GM19438 (cell line): Measurements from ENCODE around the gene GCK.

ENCODE experiments used
- ATAC-seq: cut with Tn5 transposase; IDR thresholded peaks from one replicate; pipeline ENCODE4 v1.9.1; 2021; ENCODE audit warnings: low read depth; ENCODE audit not compliant: unreplicated experiment

GCK gene

DNA sequence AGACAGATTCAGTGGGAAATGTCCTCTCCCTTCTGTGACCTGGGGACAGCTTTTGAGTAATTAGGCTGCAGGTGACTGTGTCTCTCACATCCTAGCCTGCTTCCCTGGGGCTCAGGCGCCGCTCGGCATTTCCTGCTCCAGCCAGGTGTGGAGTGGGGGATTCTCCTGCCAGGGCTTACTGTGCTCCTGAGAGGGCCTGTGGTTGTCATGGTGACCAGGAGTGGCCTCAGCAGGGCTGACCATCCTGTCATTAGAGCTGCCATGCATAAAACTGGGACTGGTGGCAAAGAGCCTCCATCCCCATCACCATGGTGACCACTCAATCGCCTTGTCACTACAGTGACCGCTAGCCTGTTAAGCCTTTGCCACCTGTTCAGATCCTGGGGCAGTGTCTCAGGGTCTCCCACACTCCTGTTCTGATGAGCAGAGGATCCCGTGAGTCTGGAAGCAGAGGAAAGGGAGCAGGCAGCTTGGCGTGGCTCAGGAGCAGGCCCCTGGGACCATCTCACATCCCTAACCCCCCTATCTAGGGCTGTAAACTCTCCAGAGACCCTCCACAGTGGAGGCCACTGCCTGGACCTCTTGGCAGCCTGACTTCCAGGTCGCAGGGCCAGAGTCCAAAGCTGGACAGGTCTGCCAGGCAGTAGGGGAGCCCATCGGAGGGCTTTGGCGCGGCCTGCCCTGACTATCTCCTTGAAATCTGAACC, at the start of gene GCK:
Gene GCK (minus strand): TSS at position 154 of the 707 bp plus-strand sequence. CDS start 486 bp downstream, outside the sequence.
- ATAC-seq = no peak

DNA sequence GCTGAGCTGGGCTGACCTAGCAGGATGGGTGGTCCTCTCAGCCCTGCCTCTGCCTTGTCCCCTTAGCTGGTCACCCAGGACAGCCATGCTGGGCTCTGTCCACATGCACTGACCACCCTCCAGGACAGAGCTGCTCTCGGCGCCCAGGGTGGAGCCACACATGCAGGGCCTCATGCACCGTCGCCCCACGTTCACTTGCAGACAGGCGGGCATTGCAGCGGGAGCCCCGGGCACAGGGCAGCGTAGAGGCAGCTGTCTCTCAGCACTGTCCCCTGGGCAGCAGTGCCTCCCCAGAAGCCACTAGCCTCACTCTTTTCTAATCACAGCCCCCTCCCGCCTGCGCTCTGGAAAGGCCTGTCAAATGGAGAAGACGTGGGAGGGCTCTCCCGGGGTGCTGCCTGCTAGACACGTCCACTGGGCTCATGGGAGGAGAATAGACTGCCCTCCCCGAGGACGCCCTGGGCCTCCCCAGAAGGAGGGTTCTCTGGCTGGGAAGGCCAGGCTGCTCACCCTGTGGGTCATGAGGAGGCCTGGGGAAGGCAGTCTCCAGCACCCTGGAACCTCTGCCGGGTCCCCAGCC, 49.0 kb upstream of the GCK start:
- no peak for ATAC-seq

DNA sequence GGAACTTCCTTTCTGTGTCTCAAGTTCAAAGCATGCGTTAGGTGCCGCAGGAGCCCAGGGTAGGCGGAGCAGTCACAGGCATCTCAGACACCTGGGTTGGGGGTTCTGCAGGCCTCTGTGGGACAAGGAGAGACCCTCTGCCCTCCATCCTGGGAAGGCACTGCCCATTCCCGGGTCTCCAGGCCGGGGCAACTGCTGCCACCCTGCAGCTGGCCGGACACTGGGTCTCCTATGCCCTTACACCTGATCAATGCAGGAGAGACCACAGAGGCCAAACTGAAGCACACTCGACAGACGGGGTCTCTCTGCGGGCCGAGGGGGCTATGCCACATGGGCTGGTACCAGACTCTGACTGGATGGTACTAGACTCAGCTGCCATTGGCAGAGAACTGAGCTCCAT, 48.5 kb upstream of the GCK start:
- ATAC-seq = no peak

DNA sequence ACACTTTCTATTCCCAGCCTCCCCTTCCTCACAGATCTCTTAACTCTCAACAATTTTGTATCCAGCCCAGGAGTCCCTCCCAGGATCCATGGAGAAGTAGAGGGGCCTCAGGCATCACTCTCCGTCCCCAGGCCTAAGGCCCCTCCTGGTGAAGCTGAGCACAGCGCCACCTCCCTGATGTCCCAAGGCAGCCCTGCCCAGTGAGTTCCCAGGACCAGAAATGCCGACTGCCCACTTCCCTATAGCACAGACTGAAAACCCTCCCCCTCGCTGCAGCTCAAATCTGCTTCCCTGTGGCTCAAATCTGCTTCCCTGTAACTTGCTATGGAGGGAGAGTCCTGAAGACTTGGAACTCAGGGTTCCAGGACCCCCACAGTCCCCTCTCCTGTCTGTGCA, 47.1 kb upstream of the GCK start:
- no peak for ATAC-seq

DNA sequence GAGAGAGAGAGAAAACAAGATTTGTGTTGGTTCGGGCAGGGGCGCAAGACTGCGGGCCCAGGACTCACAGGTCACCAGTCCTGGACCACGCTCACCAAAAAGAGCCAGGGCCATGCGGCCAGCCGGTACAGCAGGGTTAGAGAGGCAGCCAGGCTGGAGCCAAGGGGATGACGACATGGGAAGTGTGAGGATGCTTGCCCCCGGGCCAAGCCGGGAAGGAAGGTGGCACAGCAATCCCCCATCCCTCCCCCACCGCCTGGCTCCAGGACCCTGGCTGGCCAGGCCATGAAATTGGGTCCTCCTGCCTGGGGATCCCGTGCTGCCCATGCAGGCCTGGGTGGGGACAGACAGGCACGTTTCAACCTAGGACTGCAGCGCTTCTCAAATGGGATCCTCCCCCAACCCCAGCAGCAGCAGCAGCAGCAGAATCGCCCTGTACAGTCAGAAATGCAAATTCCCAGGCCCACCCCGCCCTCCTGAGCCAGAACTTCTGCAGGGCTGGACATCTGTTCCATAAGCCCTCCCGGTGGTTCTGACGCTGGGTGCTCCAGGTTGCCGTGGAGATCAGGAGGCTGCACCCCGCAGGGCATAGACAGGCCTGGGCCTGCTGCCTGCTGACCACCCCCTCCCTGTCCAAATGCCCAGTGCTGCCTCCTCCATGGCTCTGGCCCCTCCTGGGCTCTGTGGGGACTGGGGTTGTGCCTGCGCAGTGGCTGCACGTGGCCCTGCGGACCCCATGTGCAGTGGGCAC, 46.5 kb upstream of the GCK start:
- no peak for ATAC-seq

DNA sequence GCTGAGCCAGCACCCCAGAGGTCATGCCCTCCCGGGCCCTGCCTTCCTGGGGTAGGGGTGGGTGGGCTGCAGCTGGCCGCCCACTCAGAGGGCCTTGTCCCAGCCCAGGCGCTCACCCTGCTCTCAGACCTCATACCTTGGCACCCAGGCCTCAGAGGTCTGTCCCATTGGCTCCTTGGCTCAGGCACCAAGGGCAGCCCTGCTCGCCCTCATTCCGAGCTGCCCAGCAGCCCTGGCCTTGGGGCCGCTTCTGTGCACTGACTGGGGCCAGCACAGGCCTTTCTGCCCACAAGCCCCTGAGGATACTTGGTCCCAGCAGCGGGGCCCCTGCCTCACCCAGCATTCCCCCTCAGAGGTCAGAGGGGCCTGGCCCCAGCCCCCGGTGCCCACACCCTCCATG, 45.8 kb upstream of the GCK start:
- ATAC-seq = no peak

DNA sequence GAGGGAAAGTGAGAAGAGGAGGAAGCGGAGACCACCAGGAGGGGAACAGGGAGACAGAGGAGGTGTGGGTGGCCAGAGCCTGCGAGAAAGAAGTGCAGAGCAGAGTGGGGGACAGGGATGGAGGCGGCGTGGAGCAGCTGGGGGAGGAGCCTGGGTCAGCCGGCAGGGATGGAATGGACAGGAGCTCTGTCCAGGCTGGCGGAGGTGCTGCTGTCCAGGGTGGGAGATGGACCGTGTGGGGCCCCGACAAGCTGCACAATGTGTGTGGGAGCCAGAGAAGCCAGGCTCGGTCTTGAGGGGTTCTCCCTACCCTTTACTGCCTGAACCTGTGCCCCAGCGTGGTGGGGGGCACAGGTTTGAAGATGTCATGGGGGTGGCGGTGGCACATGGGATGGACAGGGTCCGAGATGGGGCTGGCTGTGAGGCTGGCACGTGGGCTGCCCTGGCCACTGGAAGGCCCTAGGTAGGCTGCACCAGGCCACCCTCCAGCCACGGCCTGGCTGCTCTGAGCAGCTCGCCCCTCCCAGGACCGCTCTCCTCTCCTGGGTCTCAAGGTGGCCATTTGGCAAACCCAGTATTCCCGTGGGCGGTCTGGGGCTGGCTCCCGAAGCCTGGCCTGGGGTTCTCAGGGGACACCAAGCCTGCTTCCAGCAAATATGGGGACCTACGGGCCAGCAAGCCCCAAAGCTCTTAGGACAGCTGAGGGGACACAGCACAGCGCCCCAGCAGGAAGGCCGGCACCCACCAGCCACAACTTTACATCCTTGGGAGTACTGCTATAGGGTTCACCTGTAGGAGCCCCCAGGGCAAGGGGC, 43.9 kb upstream of the GCK start:
- ATAC-seq = no peak

DNA sequence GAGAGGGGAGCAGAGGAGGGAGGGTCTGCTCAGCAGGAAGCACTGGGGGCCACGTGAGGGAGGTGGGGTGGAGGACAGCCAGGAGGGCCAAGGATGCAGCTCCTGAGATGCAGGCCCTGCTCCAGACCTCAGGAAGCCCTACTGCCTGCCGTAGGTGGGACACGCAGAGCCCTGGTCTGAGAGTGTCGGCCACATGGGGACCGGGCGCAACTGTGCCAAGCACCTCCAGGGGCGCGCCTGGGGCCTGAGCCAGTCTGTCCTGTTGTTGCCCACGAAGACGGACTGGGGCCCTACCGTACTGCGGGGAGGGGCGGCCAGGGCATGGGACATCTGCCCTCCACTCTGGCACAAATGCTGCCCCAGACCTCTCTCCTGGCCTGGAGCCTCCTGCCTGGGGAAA, 43.2 kb upstream of the GCK start:
- ATAC-seq = no peak

DNA sequence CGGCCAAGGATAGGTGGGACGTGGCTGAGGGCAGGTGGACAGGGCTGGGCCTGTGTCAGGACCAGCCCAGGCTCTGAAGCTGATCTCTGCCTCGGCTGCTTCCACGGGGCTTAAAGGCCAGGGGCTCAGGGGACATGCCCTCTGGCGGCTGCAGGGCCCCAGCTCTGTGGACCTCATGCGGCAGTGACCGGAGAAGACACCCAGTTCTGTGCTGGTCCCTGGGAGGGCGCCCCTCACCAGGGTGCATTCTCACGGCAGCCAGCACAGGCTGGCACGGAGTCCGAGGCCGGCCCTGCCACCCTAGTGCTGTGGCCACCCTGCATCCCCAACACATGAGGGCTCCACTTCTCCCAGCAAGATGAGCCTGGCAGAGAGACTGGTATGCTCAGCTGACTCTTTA, 41.8 kb upstream of the GCK start:
- ATAC-seq = no peak

DNA sequence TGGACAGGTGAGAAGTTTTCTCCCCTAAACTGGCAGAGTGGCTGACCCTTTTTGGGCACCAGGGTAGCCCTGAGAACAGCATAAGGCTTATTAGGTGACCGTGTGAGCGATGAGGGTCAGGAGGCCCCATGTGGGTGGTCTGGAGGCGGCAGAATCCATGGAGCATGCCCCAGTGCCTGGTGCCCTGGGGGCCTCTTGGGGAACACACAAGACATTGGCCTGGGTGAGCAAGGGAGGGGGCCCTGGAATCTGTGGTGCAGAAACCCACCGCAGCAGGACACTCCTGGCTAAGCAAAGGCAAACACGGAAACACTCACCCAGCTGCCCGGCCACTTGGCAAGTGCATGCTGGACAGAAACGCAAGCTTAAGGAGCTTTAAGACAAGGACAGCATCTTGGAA, 41.0 kb upstream of the GCK start:
- no peak for ATAC-seq

DNA sequence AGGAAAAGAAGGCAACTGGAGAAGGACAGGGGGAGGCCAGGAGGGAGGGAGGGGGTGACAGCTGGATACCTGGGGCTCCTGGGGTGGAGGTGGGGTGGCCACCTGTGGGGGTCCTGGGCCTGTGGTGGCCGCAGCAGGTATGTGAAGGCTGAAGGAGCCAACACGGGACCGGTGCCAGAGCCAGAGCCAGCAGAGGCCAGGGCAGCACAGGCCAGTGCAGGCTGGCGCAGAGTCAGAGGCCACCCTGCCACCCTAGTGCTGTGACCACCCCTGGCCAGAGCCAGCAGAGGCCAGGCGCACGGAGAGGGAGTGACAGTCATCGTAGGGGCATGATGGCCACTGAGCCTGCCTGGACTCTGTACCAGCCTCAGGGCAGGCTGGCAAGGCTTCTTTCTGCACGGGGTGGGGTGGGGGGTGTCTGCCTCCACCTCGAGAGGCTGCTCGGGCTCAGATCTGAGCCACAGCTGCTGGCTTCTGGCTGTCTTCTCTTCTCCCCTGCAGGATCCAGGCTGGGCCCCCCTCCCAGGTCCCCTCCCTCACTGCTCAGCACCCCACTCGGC, 40.4 kb upstream of the GCK start:
- no peak for ATAC-seq

DNA sequence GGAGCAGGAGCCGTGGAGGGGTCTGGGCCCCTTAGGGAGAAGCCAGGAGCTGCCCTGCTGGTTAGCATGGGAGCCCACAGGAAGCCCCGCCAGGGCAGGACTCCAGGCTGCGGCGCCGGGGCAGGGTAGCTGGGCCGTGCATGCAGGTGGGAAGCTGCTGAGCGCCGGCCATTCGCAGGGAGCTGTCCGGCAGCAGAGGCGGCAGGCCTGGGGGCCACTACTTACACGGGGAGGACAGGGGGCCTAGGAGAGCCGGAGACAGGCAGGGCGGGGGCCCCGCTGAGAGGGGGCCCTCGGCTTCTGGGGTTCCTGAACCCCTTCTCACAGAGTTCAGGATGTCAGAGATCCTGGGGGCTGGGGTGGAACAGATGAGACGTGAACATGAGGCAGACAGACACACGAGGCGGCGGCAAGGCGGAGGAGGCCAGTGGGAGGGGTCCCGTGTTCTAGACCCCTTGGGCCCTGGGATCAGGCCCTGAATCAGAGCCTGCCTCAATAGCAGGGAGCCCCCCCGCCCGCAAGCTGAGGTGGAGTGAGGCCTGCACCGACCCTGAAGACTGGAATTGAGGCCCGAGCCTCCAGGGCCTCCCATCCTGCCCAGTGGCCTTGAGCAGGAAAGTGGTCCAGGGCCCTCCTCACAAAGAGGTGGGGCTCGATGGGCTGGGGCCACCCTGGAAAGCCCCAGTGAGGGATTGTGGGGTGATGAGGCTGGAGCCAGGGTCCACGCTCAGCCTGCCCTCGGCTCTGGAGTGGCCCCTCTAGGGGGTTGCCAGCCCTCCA, 39.5 kb upstream of the GCK start:
- no peak for ATAC-seq

DNA sequence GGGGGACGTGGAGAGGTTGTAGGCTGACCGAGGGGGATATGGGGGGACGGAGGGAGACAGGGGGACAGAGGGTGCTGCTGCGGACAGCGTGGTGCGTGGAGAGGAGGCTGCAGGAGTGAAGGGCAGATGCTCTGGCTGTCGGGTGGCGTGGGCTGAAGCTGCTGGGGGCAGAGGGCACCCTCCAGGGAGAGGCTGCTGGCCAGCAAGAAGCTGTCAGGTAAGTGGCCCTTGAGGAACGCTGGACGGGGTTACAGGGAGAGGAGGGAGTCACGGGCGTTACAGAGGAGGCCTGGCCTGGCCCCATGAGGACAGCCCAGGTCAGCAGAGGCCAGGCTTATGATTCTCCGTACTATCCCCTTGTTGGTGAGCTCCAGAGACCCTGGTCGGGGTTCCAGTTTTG, 38.7 kb upstream of the GCK start:
- no peak for ATAC-seq

DNA sequence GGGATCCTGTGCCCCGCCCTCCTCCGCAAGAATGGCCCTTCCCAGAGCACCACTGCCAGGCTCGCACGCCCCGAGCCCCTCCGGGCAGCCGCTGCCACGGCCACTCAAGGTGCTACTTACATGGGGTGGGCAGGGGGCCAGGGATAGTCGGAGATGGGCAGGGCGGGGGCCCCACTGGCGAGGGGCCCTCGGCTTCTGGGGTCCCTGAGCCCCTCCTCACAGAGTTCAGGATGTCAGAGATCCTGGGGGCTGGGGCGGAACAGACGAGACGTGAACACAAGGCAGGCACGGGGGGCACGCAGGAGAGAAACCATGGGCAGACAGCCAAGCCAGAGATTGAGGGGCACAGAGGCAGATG, 37.1 kb upstream of the GCK start:
- ATAC-seq = no peak

DNA sequence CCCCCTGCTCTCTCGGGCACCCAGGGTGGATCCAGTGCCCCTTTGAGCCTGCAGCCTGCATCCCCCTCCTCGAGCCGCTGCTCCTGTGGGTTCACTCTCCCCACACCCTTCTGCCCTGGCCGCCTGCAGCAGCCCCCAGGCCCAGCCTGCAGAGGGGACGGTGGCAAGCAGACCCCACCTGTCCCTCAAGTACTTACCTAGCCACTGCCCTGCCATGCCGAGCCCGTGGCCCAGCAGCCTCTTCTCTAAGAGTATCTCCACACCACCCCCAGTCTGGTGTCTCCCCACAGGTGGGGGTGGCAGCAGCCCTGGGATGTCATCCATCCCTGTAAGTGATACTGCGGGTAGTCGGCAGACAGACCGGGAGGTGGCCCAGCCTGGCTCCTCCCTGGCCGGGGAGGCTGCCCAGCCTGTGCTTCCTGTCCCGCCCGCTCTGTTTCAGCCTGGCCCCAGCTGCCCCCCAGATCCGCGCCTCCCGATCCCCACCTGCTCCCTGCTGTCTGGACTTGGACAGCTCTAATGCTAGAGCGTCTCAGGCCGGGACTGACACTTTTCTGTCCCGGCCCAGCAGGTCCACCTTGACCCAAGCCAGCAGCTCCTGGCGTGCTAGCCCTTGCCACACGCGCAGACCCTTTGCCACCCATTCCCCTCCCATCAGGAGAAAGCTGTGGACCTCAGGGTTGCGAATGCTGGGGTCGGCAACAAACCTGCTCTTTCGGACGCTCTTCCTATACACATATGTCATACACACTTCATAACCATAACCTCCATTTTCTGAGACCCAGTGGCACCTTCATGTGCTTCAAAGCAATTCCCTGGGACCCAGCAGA, 36.5 kb upstream of the GCK start:
- ATAC-seq = no peak

DNA sequence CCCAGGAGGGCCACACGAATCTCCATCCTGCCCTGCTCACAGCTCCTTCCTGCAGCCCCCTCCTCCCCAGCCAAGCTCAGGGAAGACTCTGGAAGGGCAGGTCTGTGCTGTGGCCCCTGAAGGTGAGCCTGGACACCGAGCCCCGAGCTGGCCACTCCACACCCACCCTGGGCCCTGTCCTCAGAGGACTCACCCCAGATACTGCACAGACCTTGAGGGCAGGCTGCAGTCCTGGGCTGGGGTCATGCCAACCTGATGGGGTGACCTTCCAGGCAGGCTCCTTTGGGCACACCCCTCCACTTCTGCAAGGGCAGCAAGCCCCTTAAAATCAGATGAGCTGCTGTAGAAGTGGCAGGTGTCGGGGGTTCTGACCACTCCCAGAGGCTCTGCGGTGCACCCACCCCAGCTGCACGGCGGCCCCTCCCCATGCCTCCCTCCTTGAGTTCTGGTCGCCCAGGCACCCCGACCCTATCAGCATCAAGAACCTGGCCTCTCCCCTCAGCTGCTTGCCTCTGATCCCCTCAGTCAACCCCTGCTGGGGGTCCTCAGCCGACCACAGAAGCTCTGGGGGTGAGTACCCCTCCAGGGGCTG, 35.8 kb upstream of the GCK start:
- no peak for ATAC-seq

DNA sequence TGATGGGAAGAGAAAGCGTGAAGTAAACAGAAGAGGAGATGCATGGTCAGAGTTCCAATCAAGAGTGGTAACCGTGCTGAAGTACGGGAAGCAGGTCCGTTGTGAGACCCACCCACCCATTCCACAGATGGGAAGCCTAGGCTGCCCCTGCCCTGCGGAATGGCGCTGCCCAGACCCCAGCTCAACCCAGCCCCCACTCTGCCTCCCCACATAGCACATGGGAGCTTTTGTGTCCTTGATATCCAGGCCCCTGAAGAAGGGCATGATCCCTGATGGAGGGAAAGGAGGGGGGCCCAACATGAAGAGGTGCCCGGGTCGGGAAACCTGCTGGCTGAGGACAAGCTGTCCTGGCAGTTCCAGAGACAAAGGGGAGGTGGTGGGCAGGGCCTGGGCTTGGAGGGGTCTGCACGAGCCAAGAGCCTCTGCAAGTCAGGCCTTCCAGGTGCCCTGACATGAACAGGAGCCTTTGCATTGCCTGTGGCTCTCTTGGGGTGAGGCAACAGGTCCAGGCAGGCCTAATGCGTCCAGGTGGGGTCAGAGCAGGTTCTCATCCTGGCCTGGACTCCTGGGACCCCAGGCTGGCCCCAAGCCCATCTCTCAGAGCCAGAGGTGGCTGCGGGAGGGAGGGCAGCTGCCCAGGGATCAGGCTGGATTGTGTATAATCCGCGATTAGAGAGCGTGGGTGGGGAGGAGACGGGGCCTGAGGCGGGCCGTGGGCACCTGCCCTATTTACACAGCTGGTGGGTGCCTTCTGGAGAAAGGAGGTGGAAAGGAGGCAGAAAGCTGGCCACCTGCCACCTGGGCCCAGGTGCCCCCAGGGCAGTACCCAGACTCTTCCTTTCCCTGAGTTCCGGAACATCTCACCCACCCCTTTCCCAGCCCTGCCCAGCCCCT, 35.1 kb upstream of the GCK start:
- ATAC-seq = no peak
